Natural killer cell (primary cell): ENCODE data around the gene ARID1B. TPM values are rescaled to one million over a fixed set of nuclear protein-coding genes. Genes with fewer than 3 reads are reported as not detected.
A peak's percentile ranks its signal among the peaks of the same experiment; 100 is the strongest.
"Not testable (repeated sequence)": the region's sequence is repeated elsewhere in the genome, so short reads cannot be mapped to it uniquely, and the experiment has no call there.

Experiments used
- ATAC-seq, 3 donors: fragments of 150-1000 bp in 2 of 3; fragments of 200-7000 bp in 1 of 3; cut with Tn5 transposase; 1 replicate in 1 of 3; 2 replicates in 2 of 3; pipeline ENCODE4 v1.10.0; 2021; ENCODE audit warnings: mild to moderate bottlenecking in 2 of 3, moderate library complexity in 2 of 3
- DNase-seq, 2 donors: peaks; one replicate each; pipeline versions ENCODE4 v3.0.0 to v3.0.0-alpha.2; 2013 to 2021; ENCODE audit warnings: mixed read lengths in 1 of 2
- H3K27ac ChIP-seq: one replicate; pipeline ENCODE4 v1.5.1; 2013; ENCODE audit warnings: mild to moderate bottlenecking, low read length
- H3K27me3 ChIP-seq: one replicate; pipeline ENCODE4 v1.6.1; 2013; ENCODE audit warnings: low read length; ENCODE audit not compliant: control insufficient read depth, insufficient read depth
- H3K36me3 ChIP-seq: one replicate; pipeline ENCODE4 v1.6.1; 2013; ENCODE audit warnings: low read length; ENCODE audit not compliant: control insufficient read depth, insufficient read depth
- H3K4me1 ChIP-seq: one replicate; pipeline ENCODE4 v1.6.1; 2013; ENCODE audit warnings: low read length; ENCODE audit not compliant: control insufficient read depth, insufficient read depth
- H3K4me3 ChIP-seq: one replicate; pipeline ENCODE4 v1.5.1; 2013; ENCODE audit warnings: low read length
- H3K9me3 ChIP-seq: one replicate; pipeline ENCODE4 v1.6.1; 2013; ENCODE audit warnings: low read length; ENCODE audit not compliant: control insufficient read depth, insufficient read depth
- H3K27ac Mint-ChIP-seq, 2 donors: one replicate each; pipeline ENCODE4 v1.8.0; 2022; ENCODE audit warnings: mild to moderate bottlenecking in 2 of 2, mixed read lengths in 2 of 2, moderate library complexity in 1 of 2
- H3K27me3 Mint-ChIP-seq, 2 donors: one replicate each; pipeline ENCODE4 v1.8.0; 2022; ENCODE audit warnings: low read depth in 2 of 2, mixed read lengths in 2 of 2
- H3K36me3 Mint-ChIP-seq: one replicate; pipeline ENCODE4 v1.8.0; 2022; ENCODE audit warnings: mixed read lengths
- H3K4me1 Mint-ChIP-seq, 2 donors: one replicate each; pipeline ENCODE4 v1.8.0; 2022; ENCODE audit warnings: mixed read lengths in 2 of 2
- H3K4me3 Mint-ChIP-seq: one replicate; pipeline ENCODE4 v1.8.0; 2022; ENCODE audit warnings: mild to moderate bottlenecking, moderate library complexity, mixed read lengths
- H3K9me3 Mint-ChIP-seq, 2 donors: one replicate each; pipeline ENCODE4 v1.8.0; 2022; ENCODE audit warnings: mixed read lengths in 2 of 2
- WGBS: methylation state at CpG from one replicate; pipeline ENCODE4 v1.1.7; 2013; ENCODE audit warnings: missing lambda C conversion rate; ENCODE audit not compliant: insufficient coverage; 5-methylcytosine and 5-hydroxymethylcytosine counted together
- intact Hi-C: fragments of 100-400 bp; cut with micrococcal nuclease; formaldehyde crosslinking; loops from one replicate; pipeline ENCODE4 v1.14.2; 2022
- total RNA-seq, 4 donors: library from RNA; stranded (reverse); fragments of 120-200 nt in 1 of 4; gene quantifications; one replicate each; pipeline versions ENCODE4 v1.2.3 to v1.2.4, GENCODE V29; 2013 to 2022
- TF ChIP-seq, protein P1 (sequence below): fragments of 200-600 bp; IDR thresholded peaks from one replicate; pipeline ENCODE4 v1.8.0; 2022; ENCODE audit warnings: antibody characterized with exemption

Gene ARID1B
- total RNA-seq, 3 donors from 2014 or later (not counting 1 experiment from before 2014, with no cell fraction given), result 180 to 201 (median 189) TPM

DNA sequence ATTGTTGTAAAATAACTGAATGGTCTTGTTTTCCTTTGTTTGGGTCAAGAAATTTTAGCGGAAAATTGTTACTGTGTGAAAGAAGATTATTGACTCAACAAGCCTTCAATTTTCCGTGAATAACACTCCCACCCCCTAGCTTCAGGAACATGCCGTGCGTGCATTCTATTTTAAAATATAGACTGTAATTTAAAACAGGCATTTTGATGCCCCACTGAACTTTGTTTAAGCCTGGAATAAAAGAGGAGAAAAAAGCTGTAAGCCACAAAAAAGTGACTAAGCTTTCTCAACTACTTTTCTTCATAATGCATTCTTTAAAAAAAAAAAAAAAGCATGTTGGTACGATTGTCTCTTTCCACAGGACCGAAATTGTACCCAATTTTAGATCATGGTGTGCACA, 166.0 kb downstream of the ARID1B start:
- WGBS, result 58% methylated on average over 2 of the region's 6 CpGs
- DNase-seq, result no peak
- no peaks in the 10 kb centered on the region for H3K36me3 ChIP-seq
- intact Hi-C loops, result no loop called here
- Mint-ChIP-seq H3K27ac (peak overlapping the region in 1 of 2 donors; percentile 18), H3K27me3 (no peaks in the 10 kb centered on the region), H3K4me3 (no peak overlapping the region), H3K9me3 (no peaks in the 10 kb centered on the region), H3K4me1 (peaks cover 65% of the 10 kb centered on the region in 2 donors), H3K36me3 (no peaks in the 10 kb centered on the region)
- no peak overlapping the region for H3K27ac ChIP-seq
- H3K9me3 ChIP-seq, result no peaks in the 10 kb centered on the region
- no peak overlapping the region for H3K4me3 ChIP-seq
- H3K27me3 ChIP-seq, result no peaks in the 10 kb centered on the region
- TF ChIP-seq, protein P1, sequence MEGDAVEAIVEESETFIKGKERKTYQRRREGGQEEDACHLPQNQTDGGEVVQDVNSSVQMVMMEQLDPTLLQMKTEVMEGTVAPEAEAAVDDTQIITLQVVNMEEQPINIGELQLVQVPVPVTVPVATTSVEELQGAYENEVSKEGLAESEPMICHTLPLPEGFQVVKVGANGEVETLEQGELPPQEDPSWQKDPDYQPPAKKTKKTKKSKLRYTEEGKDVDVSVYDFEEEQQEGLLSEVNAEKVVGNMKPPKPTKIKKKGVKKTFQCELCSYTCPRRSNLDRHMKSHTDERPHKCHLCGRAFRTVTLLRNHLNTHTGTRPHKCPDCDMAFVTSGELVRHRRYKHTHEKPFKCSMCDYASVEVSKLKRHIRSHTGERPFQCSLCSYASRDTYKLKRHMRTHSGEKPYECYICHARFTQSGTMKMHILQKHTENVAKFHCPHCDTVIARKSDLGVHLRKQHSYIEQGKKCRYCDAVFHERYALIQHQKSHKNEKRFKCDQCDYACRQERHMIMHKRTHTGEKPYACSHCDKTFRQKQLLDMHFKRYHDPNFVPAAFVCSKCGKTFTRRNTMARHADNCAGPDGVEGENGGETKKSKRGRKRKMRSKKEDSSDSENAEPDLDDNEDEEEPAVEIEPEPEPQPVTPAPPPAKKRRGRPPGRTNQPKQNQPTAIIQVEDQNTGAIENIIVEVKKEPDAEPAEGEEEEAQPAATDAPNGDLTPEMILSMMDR, result no peak
- ATAC-seq, result no peak
- peaks cover 6% of the 10 kb centered on the region for H3K4me1 ChIP-seq

DNA sequence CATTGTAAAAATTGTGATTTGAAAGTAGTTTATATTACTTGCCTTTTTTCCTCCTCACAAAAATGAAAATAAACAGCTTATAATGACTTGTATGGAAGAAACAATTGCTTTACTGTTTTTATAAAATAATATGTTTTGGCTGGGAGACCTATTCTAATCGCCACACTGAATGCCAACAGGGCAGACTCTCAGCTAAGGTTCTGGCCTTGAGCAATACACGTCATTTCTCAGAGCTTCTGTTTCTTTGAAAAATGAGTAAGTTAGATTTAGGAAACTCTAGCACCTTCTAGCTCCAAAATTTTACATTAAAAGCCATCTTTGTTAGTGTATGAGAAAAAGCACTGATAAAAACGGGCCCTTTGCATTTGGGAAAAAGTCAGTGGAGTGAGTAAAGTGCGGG, 166.6 kb downstream of the ARID1B start:
- peaks cover 60 to 66% of the 10 kb centered on the region in 2 donors for H3K4me1 Mint-ChIP-seq
- Histone ChIP-seq H3K4me1 (peaks cover 6% of the 10 kb centered on the region), H3K36me3 (no peaks in the 10 kb centered on the region), H3K27ac (no peak overlapping the region), H3K4me3 (no peak overlapping the region), H3K9me3 (no peaks in the 10 kb centered on the region), H3K27me3 (no peaks in the 10 kb centered on the region)
- TF ChIP-seq, protein P1, result no peak
- H3K27me3 Mint-ChIP-seq, result no peaks in the 10 kb centered on the region
- no peak overlapping the region for H3K27ac Mint-ChIP-seq
- no peaks in the 10 kb centered on the region for H3K9me3 Mint-ChIP-seq
- intact Hi-C loops, result no loop called here
- H3K4me3 Mint-ChIP-seq, result no peak overlapping the region
- no peaks in the 10 kb centered on the region for H3K36me3 Mint-ChIP-seq
- no peak for ATAC-seq
- 96% methylated on average over 3 of the region's 4 CpGs for WGBS
- DNase-seq, result no peak

DNA sequence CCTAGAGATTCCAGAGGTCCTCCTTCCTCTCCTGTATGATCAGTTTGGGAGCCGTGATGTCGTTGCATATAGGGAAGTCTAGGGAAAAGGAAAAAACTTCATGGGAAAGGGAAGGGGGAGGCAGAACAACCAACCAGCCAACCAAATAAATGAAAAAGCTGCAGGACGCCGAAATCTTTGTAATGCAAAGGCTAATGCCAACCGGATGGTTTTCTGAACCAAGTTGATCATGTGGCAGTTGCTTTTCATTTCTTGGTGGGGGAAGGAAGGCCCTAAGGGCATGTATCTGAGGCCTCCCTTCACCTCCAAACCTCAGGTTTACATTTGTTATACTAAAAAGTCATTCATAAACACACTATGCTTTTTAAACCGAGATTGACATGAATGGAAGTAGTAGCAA, 167.2 kb downstream of the ARID1B start:
- Mint-ChIP-seq H3K27ac (peak overlapping the region in 1 of 2 donors; percentile 47), H3K4me1 (peaks cover 63 to 67% of the 10 kb centered on the region in 2 donors), H3K27me3 (no peaks in the 10 kb centered on the region), H3K36me3 (no peaks in the 10 kb centered on the region), H3K4me3 (no peak overlapping the region), H3K9me3 (no peaks in the 10 kb centered on the region)
- no peak for DNase-seq
- WGBS, result 83% methylated on average over 4 of the region's 6 CpGs
- H3K9me3 ChIP-seq, result no peaks in the 10 kb centered on the region
- no peaks in the 10 kb centered on the region for H3K27me3 ChIP-seq
- peaks cover 6% of the 10 kb centered on the region for H3K4me1 ChIP-seq
- intact Hi-C loops, result no loop called here
- TF ChIP-seq, protein P1, result no peak
- H3K4me3 ChIP-seq, result no peak overlapping the region
- no peak overlapping the region for H3K27ac ChIP-seq
- no peaks in the 10 kb centered on the region for H3K36me3 ChIP-seq
- ATAC-seq, result no peak

DNA sequence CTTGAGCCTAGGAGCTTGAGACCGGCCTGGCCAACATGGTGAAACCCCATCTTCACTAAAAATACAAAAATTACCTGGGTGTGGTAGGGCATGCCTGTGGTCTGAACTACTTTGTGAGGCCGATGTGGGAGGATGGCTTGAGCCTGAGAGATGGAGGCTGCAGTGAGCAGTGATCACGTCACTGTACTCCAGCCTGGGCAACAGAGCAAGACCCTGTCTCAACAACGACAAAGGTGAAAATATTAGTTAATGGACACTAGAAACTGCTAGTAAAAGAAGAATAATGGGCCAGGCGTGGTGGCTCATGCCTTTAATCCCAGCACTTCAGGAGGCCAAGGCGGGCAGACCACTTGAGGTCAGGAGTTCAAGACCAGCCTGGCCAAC, 168.6 kb downstream of the ARID1B start:
- H3K4me1 ChIP-seq, H3K36me3 Mint-ChIP-seq, ATAC-seq, H3K27ac Mint-ChIP-seq, H3K4me3 Mint-ChIP-seq, intact Hi-C loops, H3K27ac ChIP-seq, H3K9me3 ChIP-seq, H3K27me3 Mint-ChIP-seq, H3K36me3 ChIP-seq, DNase-seq, H3K9me3 Mint-ChIP-seq, H3K4me3 ChIP-seq, H3K27me3 ChIP-seq: not testable (repeated sequence)
- peaks cover 60 to 68% of the 10 kb centered on the region in 2 donors for H3K4me1 Mint-ChIP-seq
- WGBS, result 96% methylated on average over 5 of the region's 6 CpGs
